ENCODE measurements around the gene SMAD2. TPM values are rescaled to one million over a fixed set of nuclear protein-coding genes. Genes with fewer than 3 reads are reported as not detected.

The SMAD2 gene
- total and polyA plus RNA-seq, 9 of the 15 experiments (the other 6 are each of a cell fraction or from before 2014, with no cell fraction given) = 9.2 to 49.6 (median 33.7) TPM

- TF ChIP-seq FOXP1 (CRISPR knock-in tag; IDR thresholded peaks at IDR 0.05) (peak; percentile 83), SIN3B (IDR thresholded peaks at IDR 0.05; ENCODE audit: low read depth) (peak; percentile 51; the same call in 1 of the 2 replicates), XRCC3 (IDR thresholded peaks at IDR 0.05) (no peak), NONO (IDR thresholded peaks at IDR 0.05; ENCODE audit: low read depth in 2 of 2, low read length in 1 of 2) (peak in 1 of 2 experiments; percentile 56; a peak in 1 of 4 replicates), SP2 (IDR thresholded peaks at IDR 0.05; ENCODE audit: extremely low read depth, low read depth, low read length, poor library complexity, severe bottlenecking) (peak; percentile 30), ZNF561 (CRISPR knock-in tag; conservative IDR thresholded peaks at IDR 0.05) (no peak), LEF1 (IDR thresholded peaks at IDR 0.05) (no peak), LARP7 (IDR thresholded peaks at IDR 0.05) (no peak), ZNF184 (CRISPR knock-in tag; IDR thresholded peaks at IDR 0.05) (no peak), ZNF644 (tag; IDR thresholded peaks at IDR 0.05; ENCODE audit: low read depth) (no peak), TFAP4 (CRISPR knock-in tag; IDR thresholded peaks at IDR 0.05; ENCODE audit: borderline replicate concordance) (peak; percentile 67), ZNF609 (CRISPR knock-in tag; IDR thresholded peaks at IDR 0.05; ENCODE audit: borderline replicate concordance) (no peak), CLOCK (CRISPR knock-in tag; IDR thresholded peaks at IDR 0.05; ENCODE audit: borderline replicate concordance) (peak; percentile 72; the same call in 1 of the 2 replicates), ZNF134 (CRISPR knock-in tag; conservative IDR thresholded peaks at IDR 0.05) (no peak), ZNF224 (CRISPR knock-in tag; IDR thresholded peaks at IDR 0.05) (no peak), ZNF830 (CRISPR knock-in tag; IDR thresholded peaks at IDR 0.05) (no peak), THAP7 (CRISPR knock-in tag; IDR thresholded peaks at IDR 0.05) (no peak), ZBTB17 (CRISPR knock-in tag; IDR thresholded peaks at IDR 0.05) (peak; percentile 67), MECOM (CRISPR knock-in tag; IDR thresholded peaks at IDR 0.05) (no peak)
These were observed 665 bp upstream of the SMAD2 start (continued) for GRCh38 chr18:47930931-47931717.
